Measurements from ENCODE around the gene ABI3BP. TPM values are rescaled to one million over a fixed set of nuclear protein-coding genes. Genes with fewer than 3 reads are reported as not detected.

Gene ABI3BP
- total RNA-seq, 4 donors from 2014 or later: 18.2 to 77.0 (median 29.4) TPM

DNA sequence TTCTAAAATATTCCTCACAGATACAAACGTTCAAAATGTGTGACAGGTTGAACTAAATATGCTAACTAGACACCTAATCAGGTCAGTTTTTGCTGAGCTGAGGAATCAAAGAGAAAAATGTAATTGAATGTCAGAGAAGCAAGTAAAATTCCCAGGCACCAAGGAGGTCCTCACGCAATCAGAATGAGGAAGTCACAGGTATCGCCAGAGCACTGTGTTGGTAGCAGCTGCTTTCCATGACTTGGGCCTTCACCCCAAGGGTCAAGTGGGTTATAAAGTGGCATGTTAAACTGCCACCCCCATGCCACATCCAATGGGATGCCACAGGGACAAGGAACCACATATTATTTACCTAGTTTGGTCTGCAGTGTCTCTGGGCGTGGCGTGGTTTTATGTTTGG lies 158.9 kb downstream of the ABI3BP start:
- Histone ChIP-seq H3K9me3 (no peaks in the 10 kb centered on the region), H3K4me3 (no peak overlapping the region), H3K36me3 (no peaks in the 10 kb centered on the region), H3K27ac (no peak overlapping the region), H3K4me1 (no peaks in the 10 kb centered on the region), H3K27me3 (no peaks in the 10 kb centered on the region)
- DNase-seq: no peak
- TF ChIP-seq POLR2A (IDR thresholded peaks at IDR 0.05): no peak
- TF ChIP-seq, protein P1, sequence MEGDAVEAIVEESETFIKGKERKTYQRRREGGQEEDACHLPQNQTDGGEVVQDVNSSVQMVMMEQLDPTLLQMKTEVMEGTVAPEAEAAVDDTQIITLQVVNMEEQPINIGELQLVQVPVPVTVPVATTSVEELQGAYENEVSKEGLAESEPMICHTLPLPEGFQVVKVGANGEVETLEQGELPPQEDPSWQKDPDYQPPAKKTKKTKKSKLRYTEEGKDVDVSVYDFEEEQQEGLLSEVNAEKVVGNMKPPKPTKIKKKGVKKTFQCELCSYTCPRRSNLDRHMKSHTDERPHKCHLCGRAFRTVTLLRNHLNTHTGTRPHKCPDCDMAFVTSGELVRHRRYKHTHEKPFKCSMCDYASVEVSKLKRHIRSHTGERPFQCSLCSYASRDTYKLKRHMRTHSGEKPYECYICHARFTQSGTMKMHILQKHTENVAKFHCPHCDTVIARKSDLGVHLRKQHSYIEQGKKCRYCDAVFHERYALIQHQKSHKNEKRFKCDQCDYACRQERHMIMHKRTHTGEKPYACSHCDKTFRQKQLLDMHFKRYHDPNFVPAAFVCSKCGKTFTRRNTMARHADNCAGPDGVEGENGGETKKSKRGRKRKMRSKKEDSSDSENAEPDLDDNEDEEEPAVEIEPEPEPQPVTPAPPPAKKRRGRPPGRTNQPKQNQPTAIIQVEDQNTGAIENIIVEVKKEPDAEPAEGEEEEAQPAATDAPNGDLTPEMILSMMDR (IDR thresholded peaks at IDR 0.05): no peak

DNA sequence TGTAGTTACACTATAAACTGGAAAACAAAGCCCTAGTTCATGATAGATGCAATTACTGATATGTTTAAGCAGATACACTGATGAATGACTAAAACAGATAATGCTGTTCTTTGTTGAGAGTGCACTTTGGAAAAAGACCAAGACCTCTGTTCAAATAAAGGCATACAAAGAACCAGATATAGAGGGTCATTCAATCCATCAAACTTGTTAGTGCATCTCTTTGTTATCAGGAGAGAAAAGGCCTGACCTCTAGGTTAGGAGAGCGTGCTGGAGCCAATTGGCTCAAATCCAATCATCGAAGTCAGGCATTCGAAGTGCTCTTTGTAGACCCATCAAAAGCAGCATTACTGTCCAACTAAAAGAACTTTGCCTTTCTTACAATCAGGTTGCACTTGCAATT lies 159.7 kb downstream of the ABI3BP start:
- DNase-seq: no peak
- Histone ChIP-seq H3K36me3 (no peaks in the 10 kb centered on the region), H3K9me3 (no peaks in the 10 kb centered on the region), H3K27ac (no peak overlapping the region), H3K4me3 (no peak overlapping the region), H3K27me3 (no peaks in the 10 kb centered on the region), H3K4me1 (no peaks in the 10 kb centered on the region)
- TF ChIP-seq, protein P1 (IDR thresholded peaks at IDR 0.05): no peak
- no peak for TF ChIP-seq POLR2A (IDR thresholded peaks at IDR 0.05)

DNA sequence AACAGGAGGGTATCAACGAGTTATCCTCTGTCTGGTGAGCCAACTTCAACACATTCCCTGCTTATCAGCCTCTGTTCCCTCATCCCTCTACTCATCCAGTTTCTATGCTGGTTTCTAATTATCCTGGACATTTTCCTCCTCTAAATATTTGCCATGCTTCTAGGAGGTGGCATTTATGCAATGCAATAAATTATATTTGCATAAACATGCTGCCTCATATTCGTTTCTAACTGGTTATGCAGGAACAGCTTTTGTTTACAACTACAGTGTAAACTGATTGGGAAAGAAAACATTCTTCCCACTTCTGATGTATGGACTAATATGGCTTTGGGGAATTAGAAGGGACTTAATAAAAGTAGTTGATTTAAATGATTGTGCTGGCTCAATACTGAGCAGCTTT lies 161.6 kb downstream of the ABI3BP start:
- TF ChIP-seq, protein P1 (IDR thresholded peaks at IDR 0.05): no peak
- TF ChIP-seq POLR2A (IDR thresholded peaks at IDR 0.05): no peak
- H3K4me3 ChIP-seq: no peak overlapping the region

DNA sequence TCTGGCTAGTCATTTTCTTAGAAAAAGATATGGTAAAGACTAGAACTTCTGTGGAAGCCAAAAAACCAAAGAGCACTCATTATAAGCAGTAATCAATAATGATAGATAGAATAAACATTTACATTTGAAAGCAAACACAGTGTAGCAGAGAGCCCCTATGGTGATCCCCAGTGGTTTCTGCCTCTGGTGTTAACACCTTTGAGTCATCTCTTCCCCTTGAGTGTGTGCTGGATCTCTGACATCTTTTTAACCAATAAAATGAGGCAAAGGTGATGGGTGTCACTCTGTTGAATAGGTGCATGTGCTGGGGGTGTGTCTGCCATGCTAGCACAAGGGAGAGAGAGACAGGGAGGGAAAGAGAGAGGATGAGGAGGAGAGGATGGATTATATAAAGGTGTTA lies 162.3 kb downstream of the ABI3BP start:
- no peak for DNase-seq
- Histone ChIP-seq H3K4me1 (no peaks in the 10 kb centered on the region), H3K9me3 (no peaks in the 10 kb centered on the region), H3K27me3 (no peaks in the 10 kb centered on the region), H3K4me3 (no peak overlapping the region), H3K36me3 (no peaks in the 10 kb centered on the region), H3K27ac (no peak overlapping the region)
- TF ChIP-seq, protein P1 (IDR thresholded peaks at IDR 0.05): no peak

More for the DNA sequence above, 161.6 kb downstream of the ABI3BP start:
- Histone ChIP-seq H3K27me3 (no peaks in the 10 kb centered on the region), H3K4me1 (no peaks in the 10 kb centered on the region), H3K27ac (no peak overlapping the region), H3K9me3 (no peaks in the 10 kb centered on the region), H3K36me3 (no peaks in the 10 kb centered on the region)
- no peak for DNase-seq

DNA sequence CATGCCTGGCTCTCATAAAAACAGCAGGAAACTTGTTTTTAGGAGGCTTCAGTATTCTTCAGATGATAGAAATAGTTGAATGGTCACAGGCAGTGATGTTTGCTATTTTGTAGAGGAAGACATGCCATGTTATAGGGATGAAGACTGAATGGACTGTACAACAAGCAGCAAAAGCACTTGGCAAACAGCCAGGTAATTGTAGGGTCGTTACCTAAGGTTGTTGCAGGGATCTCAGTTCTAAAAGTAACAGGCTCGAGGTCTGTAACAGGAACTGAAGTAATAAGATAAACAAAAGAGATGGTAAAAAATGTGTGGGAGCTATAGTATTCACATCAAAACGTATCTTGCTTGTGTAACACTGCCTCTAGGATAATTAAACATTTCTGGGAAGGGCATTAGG lies 167.6 kb downstream of the ABI3BP start:
- H3K27me3 ChIP-seq: no peaks in the 10 kb centered on the region
- TF ChIP-seq, protein P1 (IDR thresholded peaks at IDR 0.05): no peak
- TF ChIP-seq POLR2A (IDR thresholded peaks at IDR 0.05): no peak
- H3K4me1 ChIP-seq: no peaks in the 10 kb centered on the region
- no peak for DNase-seq
- no peak overlapping the region for H3K4me3 ChIP-seq
- no peak overlapping the region for H3K27ac ChIP-seq
- H3K9me3 ChIP-seq: no peaks in the 10 kb centered on the region
- no peaks in the 10 kb centered on the region for H3K36me3 ChIP-seq

DNA sequence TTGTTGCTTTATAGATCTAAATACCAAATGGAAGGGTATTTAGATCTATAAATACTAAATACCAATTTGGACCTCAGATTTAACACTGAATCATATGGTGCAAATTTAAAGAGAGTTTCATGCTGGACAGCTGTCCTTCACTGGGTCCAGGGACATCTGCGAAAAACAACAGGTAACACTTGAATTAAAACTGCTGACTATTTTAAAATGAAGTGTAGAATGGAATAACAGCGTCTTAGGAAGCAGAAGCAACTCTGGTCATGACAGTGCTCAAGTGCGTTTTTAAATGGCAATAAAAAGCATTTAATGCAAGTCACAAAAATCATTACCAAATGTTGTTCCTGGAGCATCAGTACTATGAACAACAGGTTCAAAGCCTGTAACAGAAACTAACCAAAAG lies 177.6 kb downstream of the ABI3BP start:
- Histone ChIP-seq H3K27ac (no peak overlapping the region), H3K36me3 (no peaks in the 10 kb centered on the region), H3K4me1 (no peaks in the 10 kb centered on the region), H3K4me3 (no peak overlapping the region), H3K9me3 (no peaks in the 10 kb centered on the region), H3K27me3 (no peaks in the 10 kb centered on the region)
- DNase-seq: no peak
- TF ChIP-seq POLR2A (IDR thresholded peaks at IDR 0.05): no peak
- TF ChIP-seq, protein P1 (IDR thresholded peaks at IDR 0.05): no peak

All from Peyer's patch (tissue), 4 donors.